IPS-15b (cell line): ENCODE results near the gene DDX10.

Experiments
- H3K27me3 ChIP-seq: one replicate; pipeline ENCODE4 v1.6.1; 2013; ENCODE audit warnings: low read length; ENCODE audit not compliant: control insufficient read depth, insufficient read depth
- H3K36me3 ChIP-seq: one replicate; pipeline ENCODE4 v1.6.1; 2013; ENCODE audit warnings: low read length; ENCODE audit not compliant: control insufficient read depth, insufficient read depth
- H3K4me1 ChIP-seq: one replicate; pipeline ENCODE4 v1.6.1; 2013; ENCODE audit warnings: mild to moderate bottlenecking, low read length; ENCODE audit not compliant: control insufficient read depth, insufficient read depth
- H3K4me3 ChIP-seq: one replicate; pipeline ENCODE4 v1.5.1; 2013; ENCODE audit warnings: low read depth, low read length
- H3K9ac ChIP-seq: one replicate; pipeline ENCODE4 v1.6.1; 2013; ENCODE audit warnings: low read depth, mild to moderate bottlenecking, low read length
- H3K9me3 ChIP-seq: one replicate; pipeline ENCODE4 v1.6.1; 2013; ENCODE audit warnings: mild to moderate bottlenecking, low read length; ENCODE audit not compliant: control insufficient read depth, insufficient read depth

The DDX10 gene

GRCh38 chr11:108697872-108698473 lies 33.1 kb downstream of the DDX10 start:
- no peaks in the 10 kb centered on the region for H3K9me3 ChIP-seq
- H3K36me3 ChIP-seq = peaks cover 4% of the 10 kb centered on the region
- H3K4me1 ChIP-seq = no peaks in the 10 kb centered on the region
- no peak overlapping the region for H3K4me3 ChIP-seq
- no peak overlapping the region for H3K9ac ChIP-seq
- H3K27me3 ChIP-seq = no peaks in the 10 kb centered on the region

- no peak overlapping the region for H3K9ac ChIP-seq
- no peaks in the 10 kb centered on the region for H3K36me3 ChIP-seq
- H3K4me3 ChIP-seq = no peak overlapping the region
- H3K9me3 ChIP-seq = no peaks in the 10 kb centered on the region
- no peaks in the 10 kb centered on the region for H3K4me1 ChIP-seq
- no peaks in the 10 kb centered on the region for H3K27me3 ChIP-seq
These were observed 34.2 kb downstream of the DDX10 start for GRCh38 chr11:108698844-108699642.

GRCh38 chr11:108703916-108704315 lies 39.0 kb downstream of the DDX10 start:
- H3K27me3 ChIP-seq = no peaks in the 10 kb centered on the region
- no peaks in the 10 kb centered on the region for H3K36me3 ChIP-seq

GRCh38 chr11:108705061-108705460 lies 40.2 kb downstream of the DDX10 start:
- peaks cover 21% of the 10 kb centered on the region for H3K4me1 ChIP-seq
- no peaks in the 10 kb centered on the region for H3K9me3 ChIP-seq
- H3K36me3 ChIP-seq = no peaks in the 10 kb centered on the region
- H3K9ac ChIP-seq = no peak overlapping the region
- no peak overlapping the region for H3K4me3 ChIP-seq
- H3K27me3 ChIP-seq = no peaks in the 10 kb centered on the region

More at GRCh38 chr11:108703916-108704315, 39.0 kb downstream of the DDX10 start:
- Histone ChIP-seq H3K9ac (no peak overlapping the region), H3K9me3 (no peaks in the 10 kb centered on the region), H3K4me1 (peaks cover 21% of the 10 kb centered on the region), H3K4me3 (no peak overlapping the region)

- H3K4me3 ChIP-seq = no peak overlapping the region
- H3K9me3 ChIP-seq = no peaks in the 10 kb centered on the region
- no peaks in the 10 kb centered on the region for H3K36me3 ChIP-seq
- no peaks in the 10 kb centered on the region for H3K27me3 ChIP-seq
- H3K9ac ChIP-seq = no peak overlapping the region
- peaks cover 21% of the 10 kb centered on the region for H3K4me1 ChIP-seq
These were observed 43.3 kb downstream of the DDX10 start for GRCh38 chr11:108708173-108708572.

GRCh38 chr11:108709741-108710140 lies 44.9 kb downstream of the DDX10 start:
- H3K36me3 ChIP-seq = no peaks in the 10 kb centered on the region
- H3K9ac ChIP-seq = no peak overlapping the region

GRCh38 chr11:108713076-108713790 lies 48.4 kb downstream of the DDX10 start:
- H3K27me3 ChIP-seq = no peaks in the 10 kb centered on the region
- no peaks in the 10 kb centered on the region for H3K36me3 ChIP-seq
- no peaks in the 10 kb centered on the region for H3K4me1 ChIP-seq
- H3K4me3 ChIP-seq = no peak overlapping the region
- H3K9me3 ChIP-seq = no peaks in the 10 kb centered on the region
- no peak overlapping the region for H3K9ac ChIP-seq

More at GRCh38 chr11:108709741-108710140, 44.9 kb downstream of the DDX10 start:
- Histone ChIP-seq H3K9me3 (no peaks in the 10 kb centered on the region), H3K4me1 (peaks cover 16% of the 10 kb centered on the region), H3K27me3 (no peaks in the 10 kb centered on the region), H3K4me3 (no peak overlapping the region)

- Histone ChIP-seq H3K9me3 (no peaks in the 10 kb centered on the region), H3K36me3 (no peaks in the 10 kb centered on the region), H3K4me1 (no peaks in the 10 kb centered on the region), H3K4me3 (no peak overlapping the region), H3K9ac (no peak overlapping the region), H3K27me3 (no peaks in the 10 kb centered on the region)
These were observed 50.4 kb downstream of the DDX10 start for GRCh38 chr11:108715239-108715638.

- Histone ChIP-seq H3K27me3 (no peaks in the 10 kb centered on the region), H3K4me1 (no peaks in the 10 kb centered on the region), H3K4me3 (no peak overlapping the region), H3K9ac (no peak overlapping the region), H3K36me3 (no peaks in the 10 kb centered on the region), H3K9me3 (no peaks in the 10 kb centered on the region)
These were observed 53.6 kb downstream of the DDX10 start for GRCh38 chr11:108718466-108718865.

GRCh38 chr11:108724974-108725689 lies 60.3 kb downstream of the DDX10 start:
- Histone ChIP-seq H3K4me3 (no peak overlapping the region), H3K27me3 (no peaks in the 10 kb centered on the region), H3K9me3 (no peaks in the 10 kb centered on the region), H3K36me3 (no peaks in the 10 kb centered on the region), H3K9ac (no peak overlapping the region), H3K4me1 (no peaks in the 10 kb centered on the region)

GRCh38 chr11:108726077-108726800 lies 61.4 kb downstream of the DDX10 start:
- H3K27me3 ChIP-seq = no peaks in the 10 kb centered on the region
- no peaks in the 10 kb centered on the region for H3K9me3 ChIP-seq
- no peak overlapping the region for H3K4me3 ChIP-seq
- no peak overlapping the region for H3K9ac ChIP-seq
- H3K36me3 ChIP-seq = no peaks in the 10 kb centered on the region
- H3K4me1 ChIP-seq = no peaks in the 10 kb centered on the region
